IgD-negative memory B cell (primary cell): Measurements from ENCODE around the gene RBM3. TPM values are rescaled to one million over a fixed set of nuclear protein-coding genes. Genes with fewer than 3 reads are reported as not detected.

Experiments
- H3K27ac Mint-ChIP-seq, 3 donors: one replicate each; pipeline ENCODE4 v1.8.0; 2020 to 2022; ENCODE audit warnings: mild to moderate bottlenecking in 3 of 3, mixed read lengths in 3 of 3, moderate library complexity in 1 of 3
- H3K27me3 Mint-ChIP-seq: one replicate; pipeline ENCODE4 v1.8.0; 2021; ENCODE audit warnings: mixed read lengths
- H3K36me3 Mint-ChIP-seq: one replicate; pipeline ENCODE4 v1.8.0; 2020; ENCODE audit warnings: mild to moderate bottlenecking, mixed read lengths
- H3K4me1 Mint-ChIP-seq, 3 donors: one replicate each; pipeline ENCODE4 v1.8.0; 2020 to 2022; ENCODE audit warnings: mixed read lengths in 3 of 3, mild to moderate bottlenecking in 1 of 3
- H3K4me3 Mint-ChIP-seq, 4 donors: one replicate each; pipeline ENCODE4 v1.8.0; 2020 to 2022; ENCODE audit warnings: mild to moderate bottlenecking in 4 of 4, mixed read lengths in 4 of 4, moderate library complexity in 3 of 4
- H3K9me3 Mint-ChIP-seq, 3 donors: one replicate each; pipeline ENCODE4 v1.8.0; 2020 to 2021; ENCODE audit warnings: mixed read lengths in 3 of 3, mild to moderate bottlenecking in 1 of 3
- polyA plus RNA-seq: library from polyadenylated mRNA; unstranded; fragments of 300-500 nt; fragmentation: Illumina TruSeq; gene quantifications from one replicate; pipeline ENCODE4 v1.2.3, GENCODE V29; 2021

The RBM3 gene
- polyA plus RNA-seq, 1 donor from 2014 or later, result 278 TPM

GRCh38 chrX:48591255-48591791 lies 17.0 kb downstream of the RBM3 start:
- H3K4me1 Mint-ChIP-seq, result no peaks in the 10 kb centered on the region
- no peak overlapping the region for H3K27ac Mint-ChIP-seq
- H3K9me3 Mint-ChIP-seq, result no peaks in the 10 kb centered on the region
- H3K36me3 Mint-ChIP-seq, result no peaks in the 10 kb centered on the region
- H3K27me3 Mint-ChIP-seq, result peaks cover 3% of the 10 kb centered on the region
- no peak overlapping the region for H3K4me3 Mint-ChIP-seq

- no peak overlapping the region for H3K4me3 Mint-ChIP-seq
- H3K4me1 Mint-ChIP-seq, result peaks cover 3 to 10% (median 3%) of the 10 kb centered on the region in 3 donors
- H3K27ac Mint-ChIP-seq, result no peak overlapping the region
- H3K36me3 Mint-ChIP-seq, result no peaks in the 10 kb centered on the region
- peaks cover 3% of the 10 kb centered on the region for H3K27me3 Mint-ChIP-seq
- H3K9me3 Mint-ChIP-seq, result no peaks in the 10 kb centered on the region
Observed at GRCh38 chrX:48592971-48593370, 18.7 kb downstream of the RBM3 start.

DNA sequence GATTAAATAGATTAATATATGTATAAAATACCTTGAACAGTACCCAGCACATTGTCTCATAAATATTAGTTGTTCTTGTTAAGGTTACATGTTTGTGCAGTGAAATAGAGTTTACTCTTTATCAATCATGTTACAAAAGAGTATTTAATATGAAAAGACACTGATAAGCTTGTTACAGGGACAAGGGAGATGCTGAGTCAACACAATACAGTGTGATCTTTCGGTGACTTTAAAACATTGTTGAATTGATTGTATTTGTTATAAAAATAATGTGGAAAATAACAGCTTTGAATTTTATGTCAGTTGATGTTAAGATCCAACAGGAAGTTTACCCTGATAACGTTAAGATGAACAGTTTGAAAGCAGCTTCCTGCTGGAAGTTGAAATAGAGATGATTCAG lies 21.6 kb downstream of the RBM3 start:
- Mint-ChIP-seq H3K9me3 (no peaks in the 10 kb centered on the region), H3K4me1 (peaks cover 5 to 13% (median 7%) of the 10 kb centered on the region in 3 donors), H3K27ac (no peak overlapping the region), H3K27me3 (peaks cover 3% of the 10 kb centered on the region), H3K36me3 (no peaks in the 10 kb centered on the region), H3K4me3 (peak overlapping the region in 1 of 4 donors; percentile 7)

DNA sequence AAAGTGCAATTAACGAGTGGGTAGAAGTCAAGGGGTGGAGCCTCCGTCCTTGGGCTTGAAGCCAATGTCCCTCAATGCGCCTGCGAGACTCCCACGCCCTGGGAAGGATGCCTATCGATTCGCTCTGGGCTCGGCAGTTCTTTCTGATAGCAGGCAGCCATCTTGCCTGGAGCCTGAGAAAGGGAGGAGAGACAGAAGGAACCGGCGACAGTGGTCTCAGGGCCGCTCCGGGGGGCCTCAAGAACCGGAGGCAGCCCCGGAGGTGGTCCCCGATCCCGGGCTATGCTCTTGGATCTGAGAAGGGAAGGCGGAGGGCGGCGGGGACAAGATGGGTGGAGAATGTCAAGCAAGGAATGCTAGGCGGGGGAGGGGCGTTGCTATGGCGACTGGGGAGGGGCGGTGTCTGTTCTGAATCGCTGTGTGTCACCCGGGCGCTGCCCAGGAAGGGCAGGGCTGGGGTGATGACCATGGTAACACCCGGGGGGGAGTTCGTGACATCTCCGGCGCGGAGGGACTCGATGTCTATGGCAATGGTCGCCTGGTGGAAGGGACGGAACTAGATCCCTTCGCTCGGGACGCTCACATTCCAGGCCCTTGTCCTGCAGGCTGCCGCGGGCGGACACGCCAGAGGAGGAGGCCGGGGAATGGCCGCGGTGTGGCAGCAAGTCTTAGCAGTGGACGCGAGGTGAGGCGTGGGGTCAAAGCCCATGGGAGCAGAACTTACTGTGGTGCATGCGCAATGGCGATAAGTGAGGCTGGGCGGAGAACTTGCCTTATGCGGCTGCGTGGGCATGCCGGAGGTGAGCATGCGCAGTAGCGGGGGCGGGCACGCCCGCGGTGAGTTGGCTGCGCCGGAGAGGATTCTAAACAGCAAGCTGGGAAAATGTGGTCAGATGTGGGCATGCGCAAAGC lies 23.3 kb downstream of the RBM3 start, which contains the start of gene WDR13:
WDR13 (plus strand) TSS at position 140 of the 912 bp plus-strand sequence; CDS start at position 645, 505 bp downstream.
- Mint-ChIP-seq H3K27ac (peak within 1 kb of the TSS; percentile 98 to 100 (median 99)), H3K4me1 (peaks cover 5 to 13% (median 7%) of the 10 kb centered on the region in 3 donors), H3K36me3 (no peaks in the 10 kb centered on the region), H3K27me3 (no peaks in the 10 kb centered on the region), H3K4me3 (peak within 1 kb of the TSS; percentile 95 to 99 (median 97)), H3K9me3 (no peaks in the 10 kb centered on the region)

GRCh38 chrX:48598614-48599013 lies 24.3 kb downstream of the RBM3 start:
- peak overlapping the region; percentile 16 to 99 (median 98) for H3K27ac Mint-ChIP-seq

DNA sequence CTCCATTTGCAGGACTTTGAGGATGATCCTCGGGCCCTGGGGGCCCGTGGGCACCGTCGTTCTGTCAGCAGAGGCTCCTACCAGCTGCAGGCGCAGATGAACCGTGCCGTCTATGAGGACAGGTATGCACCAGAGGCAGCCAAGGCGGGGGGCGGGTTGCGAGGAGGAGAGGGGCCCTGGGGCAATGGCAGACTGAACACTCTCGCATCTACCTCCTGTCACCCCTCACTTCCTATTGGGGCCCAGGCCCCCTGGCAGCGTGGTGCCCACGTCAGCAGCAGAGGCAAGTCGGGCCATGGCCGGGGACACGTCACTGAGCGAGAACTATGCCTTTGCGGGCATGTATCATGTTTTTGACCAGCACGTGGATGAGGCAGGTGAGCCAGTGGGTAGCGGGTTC lies 25.1 kb downstream of the RBM3 start:
- Mint-ChIP-seq H3K27me3 (no peaks in the 10 kb centered on the region), H3K4me3 (peak overlapping the region in 1 of 4 donors; percentile 70), H3K27ac (peak overlapping the region in 1 of 3 donors; percentile 98), H3K9me3 (no peaks in the 10 kb centered on the region), H3K36me3 (peaks cover 1% of the 10 kb centered on the region), H3K4me1 (peaks cover 5 to 13% (median 7%) of the 10 kb centered on the region in 3 donors)

More at GRCh38 chrX:48598614-48599013, 24.3 kb downstream of the RBM3 start:
- Mint-ChIP-seq H3K4me1 (peaks cover 5 to 13% (median 7%) of the 10 kb centered on the region in 3 donors), H3K27me3 (no peaks in the 10 kb centered on the region), H3K9me3 (no peaks in the 10 kb centered on the region), H3K4me3 (peak overlapping the region in 3 of 4 donors; percentile 70 to 97 (median 72)), H3K36me3 (no peaks in the 10 kb centered on the region)

DNA sequence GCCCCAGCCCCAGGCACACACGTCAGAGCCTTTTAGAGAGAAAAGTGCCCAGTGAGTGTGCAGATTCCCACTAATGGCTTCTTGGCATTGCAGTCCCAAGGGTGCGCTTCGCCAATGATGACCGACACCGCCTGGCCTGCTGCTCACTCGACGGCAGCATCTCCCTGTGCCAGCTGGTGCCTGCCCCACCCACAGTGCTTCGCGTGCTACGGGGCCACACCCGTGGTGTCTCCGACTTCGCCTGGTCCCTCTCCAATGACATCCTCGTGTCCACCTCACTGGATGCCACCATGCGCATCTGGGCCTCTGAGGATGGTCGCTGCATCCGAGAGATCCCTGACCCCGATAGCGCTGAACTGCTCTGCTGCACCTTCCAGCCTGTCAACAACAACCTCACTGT lies 25.9 kb downstream of the RBM3 start:
- Mint-ChIP-seq H3K4me1 (peaks cover 5 to 13% (median 7%) of the 10 kb centered on the region in 3 donors), H3K9me3 (no peaks in the 10 kb centered on the region), H3K27me3 (no peaks in the 10 kb centered on the region), H3K4me3 (no peak overlapping the region), H3K36me3 (peaks cover 5% of the 10 kb centered on the region), H3K27ac (no peak overlapping the region)

DNA sequence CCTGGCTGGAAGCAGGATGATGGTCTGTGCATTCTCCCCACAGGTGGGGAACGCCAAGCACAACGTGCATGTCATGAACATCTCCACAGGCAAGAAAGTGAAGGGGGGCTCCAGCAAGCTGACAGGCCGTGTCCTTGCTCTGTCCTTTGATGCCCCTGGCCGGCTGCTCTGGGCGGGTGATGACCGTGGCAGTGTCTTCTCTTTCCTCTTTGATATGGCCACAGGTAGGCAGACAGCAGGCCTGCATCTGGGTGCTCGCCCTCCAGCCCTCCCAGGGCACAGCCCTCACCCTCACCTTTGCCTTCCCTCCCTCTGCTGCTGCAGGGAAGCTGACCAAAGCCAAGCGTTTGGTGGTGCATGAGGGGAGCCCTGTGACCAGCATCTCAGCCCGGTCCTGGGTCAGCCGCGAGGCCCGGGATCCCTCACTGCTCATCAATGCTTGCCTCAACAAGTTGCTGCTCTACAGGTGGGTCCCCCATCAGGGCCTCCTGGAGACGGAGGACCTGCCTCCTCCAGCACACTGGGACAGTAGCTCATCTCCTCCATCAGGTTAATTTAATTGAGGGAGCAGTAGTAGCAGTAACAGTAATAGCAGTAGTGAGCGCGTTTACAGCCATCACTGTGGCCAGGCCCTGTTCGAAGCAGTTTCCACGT lies 27.6 kb downstream of the RBM3 start:
- H3K9me3 Mint-ChIP-seq, result no peaks in the 10 kb centered on the region
- peaks cover 5% of the 10 kb centered on the region for H3K36me3 Mint-ChIP-seq
- no peaks in the 10 kb centered on the region for H3K27me3 Mint-ChIP-seq
- peak overlapping the region in 1 of 3 donors; percentile 74 for H3K27ac Mint-ChIP-seq
- H3K4me3 Mint-ChIP-seq, result no peak overlapping the region
- H3K4me1 Mint-ChIP-seq, result peaks cover 5 to 13% (median 7%) of the 10 kb centered on the region in 3 donors

DNA sequence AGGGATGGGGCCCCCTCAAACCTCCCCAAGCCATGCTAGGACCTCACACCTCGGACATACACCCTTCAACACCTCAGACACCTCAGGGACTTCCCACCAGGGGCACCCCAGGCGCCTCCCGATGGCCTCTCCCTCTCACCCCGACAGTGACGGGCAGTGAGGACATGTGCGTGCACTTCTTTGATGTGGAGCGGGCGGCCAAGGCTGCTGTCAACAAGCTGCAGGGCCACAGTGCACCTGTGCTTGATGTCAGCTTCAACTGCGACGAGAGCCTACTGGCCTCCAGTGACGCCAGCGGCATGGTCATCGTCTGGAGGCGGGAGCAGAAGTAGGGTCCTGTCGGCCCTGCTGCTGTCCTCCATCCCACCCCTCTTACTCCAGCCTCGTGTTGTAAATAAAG lies 30.4 kb downstream of the RBM3 start:
- Mint-ChIP-seq H3K4me3 (peak overlapping the region in 1 of 4 donors; percentile 55), H3K36me3 (peaks cover 5% of the 10 kb centered on the region), H3K9me3 (no peaks in the 10 kb centered on the region), H3K27ac (peak overlapping the region in 1 of 3 donors; percentile 62), H3K4me1 (no peaks in the 10 kb centered on the region), H3K27me3 (no peaks in the 10 kb centered on the region)

GRCh38 chrX:48606091-48606490 lies 31.8 kb downstream of the RBM3 start:
- Mint-ChIP-seq H3K9me3 (no peaks in the 10 kb centered on the region), H3K4me1 (peaks cover 0 to 1% (median 0%) of the 10 kb centered on the region in 3 donors), H3K4me3 (peak overlapping the region in 1 of 4 donors; percentile 33), H3K27ac (no peak overlapping the region), H3K36me3 (peaks cover 5% of the 10 kb centered on the region), H3K27me3 (no peaks in the 10 kb centered on the region)

GRCh38 chrX:48611703-48612102 lies 37.4 kb downstream of the RBM3 start:
- Mint-ChIP-seq H3K27me3 (no peaks in the 10 kb centered on the region), H3K4me1 (peaks cover 0 to 3% (median 0%) of the 10 kb centered on the region in 3 donors), H3K4me3 (no peak overlapping the region)

GRCh38 chrX:48613502-48614160 lies 39.3 kb downstream of the RBM3 start:
- Mint-ChIP-seq H3K4me1 (peaks cover 0 to 3% (median 0%) of the 10 kb centered on the region in 3 donors), H3K27me3 (peaks cover 5% of the 10 kb centered on the region), H3K36me3 (no peaks in the 10 kb centered on the region), H3K27ac (no peak overlapping the region), H3K9me3 (no peaks in the 10 kb centered on the region), H3K4me3 (no peak overlapping the region)

More at GRCh38 chrX:48611703-48612102, 37.4 kb downstream of the RBM3 start:
- H3K36me3 Mint-ChIP-seq, result no peaks in the 10 kb centered on the region
- peak overlapping the region in 1 of 3 donors; percentile 5 for H3K27ac Mint-ChIP-seq
- H3K9me3 Mint-ChIP-seq, result no peaks in the 10 kb centered on the region

DNA sequence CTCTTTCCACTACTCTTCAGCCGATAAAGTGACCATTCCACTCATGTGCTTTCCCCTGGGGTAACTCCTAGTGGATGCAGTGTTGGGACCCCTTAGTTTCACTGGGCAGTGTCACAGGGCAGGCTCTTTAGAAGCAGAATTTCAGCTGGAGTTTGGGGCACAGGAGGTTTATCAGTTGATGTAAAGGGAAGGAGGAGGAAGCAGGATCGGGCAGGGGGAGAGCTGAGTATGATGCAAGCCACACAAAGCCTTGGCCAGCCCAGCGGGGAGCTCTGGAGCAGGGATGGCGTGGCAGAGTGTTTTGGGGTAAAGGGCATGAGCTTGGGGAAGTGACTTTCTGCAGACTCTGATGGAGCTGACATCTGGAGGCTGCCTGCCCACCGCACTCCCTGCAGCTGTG lies 42.3 kb downstream of the RBM3 start:
- H3K27ac Mint-ChIP-seq, result no peak overlapping the region

DNA sequence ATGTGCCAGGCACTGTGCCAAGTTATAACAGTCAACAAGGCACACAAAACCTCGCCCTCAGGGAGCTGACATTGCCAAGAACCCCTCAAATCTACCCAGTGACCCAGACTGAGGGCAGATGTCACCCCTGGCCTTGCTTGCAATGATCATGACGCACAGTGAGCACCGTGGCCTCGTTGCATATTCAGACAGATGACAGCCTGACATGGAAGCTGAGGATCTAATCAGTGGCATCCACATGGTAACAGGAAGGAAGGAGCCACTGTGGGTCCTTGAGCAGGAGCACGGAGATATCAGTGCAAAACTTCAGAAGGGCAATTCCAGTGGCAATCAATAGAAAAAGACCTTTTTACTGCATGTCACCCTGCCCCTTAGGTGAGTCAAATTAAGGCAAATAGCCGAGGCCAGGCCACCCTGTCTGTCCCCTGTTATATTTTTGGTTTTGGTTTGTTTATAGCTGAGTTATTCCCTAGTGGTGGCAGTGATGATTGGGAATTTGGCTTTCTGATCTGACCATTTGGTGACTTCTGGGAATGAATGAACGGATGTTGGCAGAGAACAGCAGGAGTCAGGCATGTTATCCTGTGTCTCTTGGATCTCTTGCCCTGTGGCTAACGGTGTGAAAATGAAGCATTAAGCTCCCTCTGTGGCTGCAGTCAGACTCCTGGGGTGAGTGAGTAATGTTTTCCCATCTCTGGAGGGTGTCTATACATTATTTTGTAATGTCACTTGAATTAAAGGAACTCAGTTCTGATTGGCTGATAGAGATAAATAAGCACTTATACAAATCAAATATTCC lies 43.5 kb downstream of the RBM3 start:
- H3K9me3 Mint-ChIP-seq, result no peaks in the 10 kb centered on the region
- H3K4me3 Mint-ChIP-seq, result no peak overlapping the region
- H3K36me3 Mint-ChIP-seq, result no peaks in the 10 kb centered on the region
- H3K4me1 Mint-ChIP-seq, result no peaks in the 10 kb centered on the region
- H3K27ac Mint-ChIP-seq, result peak overlapping the region in 1 of 3 donors; percentile 36
- peaks cover 5% of the 10 kb centered on the region for H3K27me3 Mint-ChIP-seq

More for the DNA sequence above, 42.3 kb downstream of the RBM3 start:
- Mint-ChIP-seq H3K36me3 (no peaks in the 10 kb centered on the region), H3K27me3 (peaks cover 5% of the 10 kb centered on the region), H3K4me3 (no peak overlapping the region), H3K9me3 (no peaks in the 10 kb centered on the region), H3K4me1 (peaks cover 0 to 1% (median 0%) of the 10 kb centered on the region in 3 donors)
